ENCODE measurements around the gene USP25. TPM values are rescaled to one million over a fixed set of nuclear protein-coding genes. Genes with fewer than 3 reads are reported as not detected.

USP25 gene
- total and polyA plus RNA-seq, 9 of the 15 experiments (the other 6 are each of a cell fraction or from before 2014, with no cell fraction given) = 7.8 to 44.9 (median 31.4) TPM

DNA sequence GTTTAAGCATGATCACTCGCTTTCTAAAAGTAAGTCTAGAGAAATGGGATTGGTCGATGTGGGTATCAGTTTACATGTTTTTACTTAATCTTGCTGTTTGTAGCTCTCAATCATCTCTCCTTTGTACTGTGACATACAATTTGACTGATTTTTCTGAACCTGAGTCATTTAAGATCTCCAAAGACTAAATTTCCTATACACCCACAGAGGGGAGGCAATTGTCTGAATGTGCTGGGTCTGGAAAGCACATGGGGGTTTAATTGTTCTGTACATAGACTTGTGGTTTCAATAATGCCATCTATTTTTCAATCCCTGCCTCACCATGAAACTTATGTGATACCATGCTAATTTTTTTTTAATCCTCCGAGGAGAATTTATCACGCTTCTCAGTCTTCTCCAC, 65.8 kb downstream of the USP25 start:
- ChIA-PET POLR2A (interaction anchor here (0.6 kb wide), 1 partner anchor 24 kb away, joined by 3 read pairs; no protein-coding TSS in a partner anchor), CTCF (ENCODE audit: low intra/inter-chr PET ratio) (no interaction called here)
- H3K9ac ChIP-seq (ENCODE audit: insufficient read depth in 1 of 2, low read depth in 2 of 2, low read length in 2 of 2) = no peak overlapping the region
- no peak for TF ChIP-seq ERF (CRISPR knock-in tag; IDR thresholded peaks at IDR 0.05)
- TF ChIP-seq FOXK2 (conservative IDR thresholded peaks at IDR 0.05 in 1 of 2, IDR thresholded peaks at IDR 0.05 in 1 of 2; ENCODE audit: low read depth in 2 of 2) = no peak
- TF ChIP-seq HNRNPH1 (optimal IDR thresholded peaks at IDR 0.05; ENCODE audit: low read depth, low read length) = no peak
- TF ChIP-seq NONO (IDR thresholded peaks at IDR 0.05; ENCODE audit: low read depth in 2 of 2, low read length in 1 of 2) = no peak
- TF ChIP-seq HNRNPL (IDR thresholded peaks at IDR 0.05; ENCODE audit: low read depth, low read length) = no peak
- no peak for TF ChIP-seq ZNF146 (CRISPR knock-in tag; IDR thresholded peaks at IDR 0.05; ENCODE audit: unreplicated experiment)
- TF ChIP-seq, protein P1, sequence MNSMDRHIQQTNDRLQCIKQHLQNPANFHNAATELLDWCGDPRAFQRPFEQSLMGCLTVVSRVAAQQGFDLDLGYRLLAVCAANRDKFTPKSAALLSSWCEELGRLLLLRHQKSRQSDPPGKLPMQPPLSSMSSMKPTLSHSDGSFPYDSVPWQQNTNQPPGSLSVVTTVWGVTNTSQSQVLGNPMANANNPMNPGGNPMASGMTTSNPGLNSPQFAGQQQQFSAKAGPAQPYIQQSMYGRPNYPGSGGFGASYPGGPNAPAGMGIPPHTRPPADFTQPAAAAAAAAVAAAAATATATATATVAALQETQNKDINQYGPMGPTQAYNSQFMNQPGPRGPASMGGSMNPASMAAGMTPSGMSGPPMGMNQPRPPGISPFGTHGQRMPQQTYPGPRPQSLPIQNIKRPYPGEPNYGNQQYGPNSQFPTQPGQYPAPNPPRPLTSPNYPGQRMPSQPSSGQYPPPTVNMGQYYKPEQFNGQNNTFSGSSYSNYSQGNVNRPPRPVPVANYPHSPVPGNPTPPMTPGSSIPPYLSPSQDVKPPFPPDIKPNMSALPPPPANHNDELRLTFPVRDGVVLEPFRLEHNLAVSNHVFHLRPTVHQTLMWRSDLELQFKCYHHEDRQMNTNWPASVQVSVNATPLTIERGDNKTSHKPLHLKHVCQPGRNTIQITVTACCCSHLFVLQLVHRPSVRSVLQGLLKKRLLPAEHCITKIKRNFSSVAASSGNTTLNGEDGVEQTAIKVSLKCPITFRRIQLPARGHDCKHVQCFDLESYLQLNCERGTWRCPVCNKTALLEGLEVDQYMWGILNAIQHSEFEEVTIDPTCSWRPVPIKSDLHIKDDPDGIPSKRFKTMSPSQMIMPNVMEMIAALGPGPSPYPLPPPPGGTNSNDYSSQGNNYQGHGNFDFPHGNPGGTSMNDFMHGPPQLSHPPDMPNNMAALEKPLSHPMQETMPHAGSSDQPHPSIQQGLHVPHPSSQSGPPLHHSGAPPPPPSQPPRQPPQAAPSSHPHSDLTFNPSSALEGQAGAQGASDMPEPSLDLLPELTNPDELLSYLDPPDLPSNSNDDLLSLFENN (IDR thresholded peaks at IDR 0.05; ENCODE audit: low read depth in 2 of 2, low read length in 2 of 2) = no peak
- TF ChIP-seq NCOA1 (IDR thresholded peaks at IDR 0.05; ENCODE audit: low read depth) = no peak
- no peak for TF ChIP-seq ZNF696 (CRISPR knock-in tag; conservative IDR thresholded peaks at IDR 0.05)
- no peak for TF ChIP-seq CTBP1 (IDR thresholded peaks at IDR 0.05; ENCODE audit: borderline replicate concordance)
- no peak for TF ChIP-seq ETV1 (tag; conservative IDR thresholded peaks at IDR 0.05; ENCODE audit: low read depth)
- TF ChIP-seq, protein P2, sequence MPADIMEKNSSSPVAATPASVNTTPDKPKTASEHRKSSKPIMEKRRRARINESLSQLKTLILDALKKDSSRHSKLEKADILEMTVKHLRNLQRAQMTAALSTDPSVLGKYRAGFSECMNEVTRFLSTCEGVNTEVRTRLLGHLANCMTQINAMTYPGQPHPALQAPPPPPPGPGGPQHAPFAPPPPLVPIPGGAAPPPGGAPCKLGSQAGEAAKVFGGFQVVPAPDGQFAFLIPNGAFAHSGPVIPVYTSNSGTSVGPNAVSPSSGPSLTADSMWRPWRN (IDR thresholded peaks at IDR 0.05; ENCODE audit: low read depth) = no peak
- TF ChIP-seq CCAR2 (IDR thresholded peaks at IDR 0.05; ENCODE audit: low read depth, low read length) = no peak
- TF ChIP-seq LEF1 (IDR thresholded peaks at IDR 0.05) = no peak
- TF ChIP-seq TSC22D4 (tag; IDR thresholded peaks at IDR 0.05) = no peak

More for the DNA sequence above, 65.8 kb downstream of the USP25 start:
- intact Hi-C loops (cut with micrococcal nuclease) (no loop called here), in situ Hi-C loops (cut with MboI) (no loop called here)
- H2AFZ ChIP-seq (ENCODE audit: low read depth, low read length) = no peak overlapping the region
- H3K36me3 ChIP-seq (ENCODE audit: control insufficient read depth, insufficient read depth, low read length) = peaks cover 8% of the 10 kb centered on the region; the same call in 2 of the 3 replicates
- WGBS (ENCODE audit: insufficient coverage, low coverage, missing lambda C conversion rate) = 95% methylated on average over 4 of the region's 4 CpGs
- H3K4me2 ChIP-seq (ENCODE audit: insufficient read depth, low read length) = no peak overlapping the region
- 0 out of 5 replicates have a peak, but pooled peaks cover 0 to 3% of the 10 kb centered on the region in 2 experiments for H3K4me1 ChIP-seq (replicated peaks in 1 of 2; ENCODE audit: control insufficient read depth in 2 of 2, insufficient read depth in 2 of 2, low read length in 2 of 2)
- H4K20me1 ChIP-seq (replicated peaks; ENCODE audit: control insufficient read depth, insufficient read depth, low read length) = no peaks in the 10 kb centered on the region
- ATAC-seq (no peak), DNase-seq (ENCODE audit: extremely low read depth in 1 of 4, low spot score in 3 of 4) (no peak), FAIRE-seq (no peak)
- no peaks in the 10 kb centered on the region for H3K9me1 ChIP-seq (ENCODE audit: control insufficient read depth, insufficient read depth, low read length)
- H3K9me3 ChIP-seq (replicated peaks; ENCODE audit: control insufficient read depth, insufficient read depth, low read depth, low read length) = no peaks in the 10 kb centered on the region
- BruUV-seq (replicated peaks) = no TSS peak
- H3K4me3 ChIP-seq = no peak overlapping the region
- H3K27me3 ChIP-seq (ENCODE audit: control insufficient read depth in 2 of 2, insufficient read depth in 2 of 2, low read length in 2 of 2) = no peaks in the 10 kb centered on the region
- H3K27ac ChIP-seq (ENCODE audit: extremely low read depth, low read depth, low read length) = no peak overlapping the region
- peaks cover 20% of the 10 kb centered on the region; the same call in 1 of the 3 replicates for H3K79me2 ChIP-seq (ENCODE audit: control insufficient read depth, insufficient read depth, low read length)
